Cardiac fibroblast (primary cell): ENCODE measurements around the gene TRIM24.
A peak's percentile ranks its signal among the peaks of the same experiment; 100 is the strongest.
"Not testable (repeated sequence)": the region's sequence is repeated elsewhere in the genome, so short reads cannot be mapped to it uniquely, and the experiment has no call there.

Source experiments
- DNase-seq, 2 donors: peaks; one replicate each; pipeline versions ENCODE4 v3.0.0 to v3.0.0-alpha.2; 2010; ENCODE audit warnings: low read depth in 2 of 2
- H3K4me3 ChIP-seq, 2 donors: replicated peaks in 1 of 2; 1 replicate in 1 of 2; 2 replicates in 1 of 2; pipeline ENCODE4 v1.5.1; 2011; ENCODE audit warnings: low read depth in 2 of 2, low read length in 2 of 2, mild to moderate bottlenecking in 2 of 2, moderate library complexity in 1 of 2
- TF ChIP-seq, protein P1 (sequence below): IDR thresholded peaks from one replicate; pipeline ENCODE4 v1.5.1; 2011; ENCODE audit warnings: low read depth, mild to moderate bottlenecking, low read length, inconsistent platforms

TRIM24 gene

DNA sequence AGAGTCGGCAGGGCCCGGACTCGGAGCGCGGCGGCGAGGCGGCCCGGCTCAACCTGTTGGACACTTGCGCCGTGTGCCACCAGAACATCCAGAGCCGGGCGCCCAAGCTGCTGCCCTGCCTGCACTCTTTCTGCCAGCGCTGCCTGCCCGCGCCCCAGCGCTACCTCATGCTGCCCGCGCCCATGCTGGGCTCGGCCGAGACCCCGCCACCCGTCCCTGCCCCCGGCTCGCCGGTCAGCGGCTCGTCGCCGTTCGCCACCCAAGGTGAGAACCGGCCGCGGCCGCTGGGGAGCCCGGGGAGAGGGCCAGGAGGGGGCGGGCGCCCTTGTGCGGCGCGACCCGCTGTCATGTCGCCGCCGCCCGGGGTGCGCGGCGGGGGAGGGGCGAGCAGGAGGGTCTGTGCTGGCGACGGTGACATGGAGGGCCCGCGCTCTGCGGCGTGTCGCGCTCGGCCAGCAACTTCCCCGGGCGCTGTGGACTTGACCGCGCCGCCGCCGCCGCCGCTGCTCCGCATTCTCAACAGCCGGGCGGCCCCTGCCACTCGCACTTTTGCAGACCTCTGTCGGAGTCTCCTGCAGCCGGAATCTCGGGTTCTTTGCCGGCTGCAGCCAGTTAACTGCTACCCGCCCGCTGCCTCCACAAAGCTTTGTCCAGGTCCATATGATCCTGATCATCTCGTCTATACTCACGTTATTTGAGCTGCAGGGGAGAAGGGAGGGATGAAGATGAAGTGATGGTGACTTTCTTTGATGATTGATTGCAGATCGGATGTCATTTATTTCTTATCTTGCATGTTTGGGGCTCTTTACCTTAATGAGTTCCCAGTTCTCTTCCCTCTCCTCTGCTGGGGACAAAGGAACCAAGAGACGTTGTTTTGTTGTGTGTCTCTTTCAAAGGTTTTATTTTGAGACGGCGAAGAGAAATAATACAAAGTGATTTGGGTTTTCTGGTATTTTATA, 869 bp downstream of the TRIM24 start:
- H3K4me3 ChIP-seq, result peak overlapping the region; percentile 68 to 76
- DNase-seq, result peak; percentile 51 to 53
- TF ChIP-seq, protein P1, sequence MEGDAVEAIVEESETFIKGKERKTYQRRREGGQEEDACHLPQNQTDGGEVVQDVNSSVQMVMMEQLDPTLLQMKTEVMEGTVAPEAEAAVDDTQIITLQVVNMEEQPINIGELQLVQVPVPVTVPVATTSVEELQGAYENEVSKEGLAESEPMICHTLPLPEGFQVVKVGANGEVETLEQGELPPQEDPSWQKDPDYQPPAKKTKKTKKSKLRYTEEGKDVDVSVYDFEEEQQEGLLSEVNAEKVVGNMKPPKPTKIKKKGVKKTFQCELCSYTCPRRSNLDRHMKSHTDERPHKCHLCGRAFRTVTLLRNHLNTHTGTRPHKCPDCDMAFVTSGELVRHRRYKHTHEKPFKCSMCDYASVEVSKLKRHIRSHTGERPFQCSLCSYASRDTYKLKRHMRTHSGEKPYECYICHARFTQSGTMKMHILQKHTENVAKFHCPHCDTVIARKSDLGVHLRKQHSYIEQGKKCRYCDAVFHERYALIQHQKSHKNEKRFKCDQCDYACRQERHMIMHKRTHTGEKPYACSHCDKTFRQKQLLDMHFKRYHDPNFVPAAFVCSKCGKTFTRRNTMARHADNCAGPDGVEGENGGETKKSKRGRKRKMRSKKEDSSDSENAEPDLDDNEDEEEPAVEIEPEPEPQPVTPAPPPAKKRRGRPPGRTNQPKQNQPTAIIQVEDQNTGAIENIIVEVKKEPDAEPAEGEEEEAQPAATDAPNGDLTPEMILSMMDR, result no peak

DNA sequence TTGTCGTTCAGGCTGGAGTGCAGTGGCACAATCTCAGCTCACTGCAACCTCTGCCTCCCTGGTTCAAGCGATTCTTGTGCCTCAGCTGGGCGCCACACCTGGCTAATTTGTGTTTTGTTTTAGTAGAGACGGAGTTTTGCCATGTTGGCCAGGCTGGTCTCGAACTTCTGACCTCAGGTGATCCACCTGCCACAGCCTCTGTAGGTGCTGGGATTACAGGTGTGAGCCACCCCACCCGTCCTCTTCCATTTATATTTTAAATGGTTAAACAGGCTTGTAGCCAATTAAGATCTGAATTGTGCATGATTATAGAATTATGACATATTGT, 3.2 kb downstream of the TRIM24 start:
- not testable (repeated sequence) for DNase-seq, H3K4me3 ChIP-seq

DNA sequence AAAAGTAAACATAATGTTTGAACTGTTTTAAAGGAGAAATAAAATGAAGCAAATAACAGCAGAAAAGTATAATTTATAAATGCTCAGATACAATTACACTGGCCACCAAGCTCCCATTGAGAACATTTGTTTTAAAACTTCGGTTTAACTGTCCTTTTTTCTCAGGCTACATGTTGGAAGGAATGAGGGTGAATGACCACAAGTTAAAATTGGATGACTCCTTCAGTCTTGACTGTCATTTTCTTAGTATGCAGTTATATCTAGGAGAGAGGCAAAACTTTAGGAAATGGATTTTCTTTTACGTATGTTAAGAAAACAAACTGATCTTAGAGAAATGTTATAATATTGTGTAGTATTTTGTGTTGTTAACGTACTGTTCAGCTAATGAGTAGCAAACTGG, 5.0 kb downstream of the TRIM24 start:
- DNase-seq, result peak; percentile 10 to 15
- H3K4me3 ChIP-seq, result no peak overlapping the region
- TF ChIP-seq, protein P1, result no peak

DNA sequence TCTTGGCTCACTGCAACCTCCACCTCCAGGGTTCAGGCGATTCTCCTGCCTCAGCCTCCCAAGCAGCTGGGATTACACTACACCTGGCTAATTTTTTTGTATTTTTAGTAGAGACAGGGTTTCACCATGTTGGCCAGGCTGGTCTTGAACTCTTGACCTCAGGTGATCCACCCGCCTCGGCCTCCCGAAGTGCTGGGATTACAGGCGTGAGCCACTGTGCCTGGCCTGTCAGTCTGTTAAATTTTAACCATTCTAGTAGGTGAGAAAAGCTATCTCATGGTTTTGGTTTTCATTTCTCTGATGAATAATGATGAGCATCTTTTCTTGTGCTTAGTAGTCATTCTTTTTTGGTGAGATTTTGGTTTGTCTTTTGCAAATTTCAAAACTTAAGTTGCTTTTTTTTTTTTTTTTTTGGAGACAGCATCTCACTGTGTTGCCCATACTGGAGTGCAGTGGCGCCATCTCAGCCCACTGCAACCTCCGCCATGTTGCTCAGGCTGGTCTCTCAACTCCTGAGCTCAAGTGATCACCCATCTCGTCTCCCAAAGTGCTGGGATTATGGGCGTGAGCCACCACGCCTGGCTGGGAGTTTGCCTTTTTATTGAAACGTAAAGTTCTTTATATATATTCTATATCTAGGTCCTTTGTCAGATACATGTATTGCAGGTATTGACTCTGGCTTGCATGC, 6.2 kb downstream of the TRIM24 start:
- H3K4me3 ChIP-seq, DNase-seq: not testable (repeated sequence)

DNA sequence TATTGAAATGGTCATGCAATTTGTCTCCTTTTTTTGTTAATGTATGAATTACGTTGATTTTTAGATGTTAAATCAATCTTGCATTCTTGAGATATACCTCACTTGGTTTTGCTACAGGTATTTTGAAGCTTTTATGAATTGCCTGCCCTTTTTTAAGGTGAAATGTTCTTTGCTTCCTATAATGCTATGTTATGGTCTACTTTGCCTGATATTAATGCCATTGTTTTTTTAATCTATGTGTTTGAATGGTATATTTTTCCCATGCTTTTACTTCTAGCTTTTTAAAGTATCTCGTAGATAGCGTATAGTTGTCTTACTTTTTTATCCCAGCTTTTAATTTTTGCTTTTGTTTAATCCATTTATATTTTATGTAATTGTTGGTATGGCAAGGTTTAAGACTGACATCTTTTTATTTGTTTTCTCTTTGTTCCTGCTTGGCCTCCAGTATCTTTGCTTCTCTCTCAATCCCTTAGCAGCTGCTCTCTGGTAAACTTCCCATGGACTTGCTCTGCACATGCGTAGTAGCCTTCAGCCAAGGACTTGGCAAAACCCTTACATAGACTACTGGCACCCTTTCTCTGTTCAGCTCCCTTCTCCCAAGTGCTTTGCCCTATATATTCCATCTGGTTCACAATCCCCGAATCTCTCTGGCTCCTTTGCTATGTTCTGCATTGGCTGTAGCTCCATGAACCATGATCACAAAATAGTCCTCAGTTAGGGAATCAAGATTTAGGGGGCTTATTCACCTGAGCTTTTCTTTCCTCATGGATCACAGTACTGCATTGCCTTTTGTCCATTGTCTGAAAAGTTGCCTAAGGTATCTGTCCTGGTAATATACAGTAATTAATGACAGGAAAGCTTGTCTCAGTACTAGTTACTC, 8.4 kb downstream of the TRIM24 start:
- DNase-seq, result peak; percentile 28 to 79
- TF ChIP-seq, protein P1, result no peak
- H3K4me3 ChIP-seq, result no peak overlapping the region

DNA sequence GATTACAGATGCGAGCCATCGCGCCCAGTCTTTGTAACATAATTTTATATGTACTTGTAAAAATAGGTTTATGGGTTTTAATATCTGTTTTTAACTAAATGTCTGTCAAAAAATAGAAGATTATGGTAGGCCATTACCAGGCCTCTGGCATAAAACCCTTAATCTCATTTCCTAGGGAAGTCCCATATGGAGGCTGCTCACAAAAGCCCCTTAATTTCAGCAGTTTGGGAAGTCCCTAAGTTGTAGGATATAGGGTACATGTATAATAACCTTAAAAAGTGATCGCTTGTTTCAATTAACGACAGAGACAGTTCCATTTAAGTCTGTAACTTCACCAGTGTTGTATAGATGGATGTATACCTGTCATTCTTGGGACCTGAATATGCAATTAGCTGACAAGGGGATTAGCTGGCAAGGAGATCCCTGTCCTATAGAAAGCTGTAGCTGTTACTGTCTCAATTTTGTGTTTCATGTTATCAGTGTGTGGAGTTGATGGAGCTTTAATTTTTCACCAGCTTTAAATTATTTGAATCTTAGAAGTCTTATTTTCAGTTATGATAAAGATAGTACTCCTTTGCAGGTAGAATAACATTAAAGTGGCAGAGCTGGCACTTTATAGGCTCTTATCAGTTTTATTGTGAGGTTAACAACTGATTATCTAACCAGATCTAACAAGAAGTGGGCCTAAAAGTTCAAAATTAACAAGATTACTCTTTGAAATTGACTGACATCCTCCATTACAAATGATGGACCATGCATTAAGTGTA, 10.5 kb downstream of the TRIM24 start:
- no peak overlapping the region for H3K4me3 ChIP-seq
- no peak for DNase-seq
- TF ChIP-seq, protein P1, result no peak

DNA sequence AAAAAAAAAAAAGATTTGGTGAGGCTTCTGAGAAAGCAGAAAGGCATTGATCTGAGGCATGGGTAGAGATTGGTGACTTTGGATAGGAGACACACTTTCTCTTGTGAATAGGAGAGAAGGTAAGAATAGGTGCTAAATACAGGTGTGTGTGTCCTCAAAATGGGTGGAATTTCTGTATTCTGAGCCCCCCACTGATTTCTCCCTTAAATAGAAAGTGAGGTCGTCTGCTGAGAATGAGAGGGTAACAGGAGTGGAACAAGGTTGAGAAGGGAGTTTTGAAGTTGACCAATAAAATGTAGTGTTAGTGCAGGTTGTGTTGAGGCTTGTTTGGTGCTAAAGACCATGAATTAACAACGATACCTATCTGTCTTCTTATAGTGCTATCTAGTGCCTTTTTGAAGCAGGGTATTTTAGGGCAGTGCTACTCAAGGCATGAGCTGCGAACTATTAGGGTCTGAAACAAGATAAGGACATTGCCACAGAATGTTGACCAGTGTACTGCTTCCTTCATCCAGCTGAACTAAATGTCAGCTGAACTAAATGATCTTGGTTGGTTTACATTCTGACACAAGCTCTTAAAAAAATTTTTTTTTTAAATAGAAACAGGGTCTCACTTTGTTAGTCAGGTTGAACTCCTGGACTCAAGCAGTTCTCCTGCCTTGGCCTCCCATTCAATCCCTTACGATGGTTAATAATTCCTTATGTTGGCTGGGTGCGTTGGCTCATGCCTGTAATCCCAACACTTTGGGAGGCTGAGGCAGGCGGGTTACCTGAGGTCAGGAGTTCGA, 12.4 kb downstream of the TRIM24 start:
- TF ChIP-seq, protein P1, result no peak
- DNase-seq, result no peak
- no peak overlapping the region for H3K4me3 ChIP-seq
